Lung (tissue), 12 donors: ENCODE results near the gene TEAD1. TPM values are rescaled to one million over a fixed set of nuclear protein-coding genes. Genes with fewer than 3 reads are reported as not detected.
A peak's percentile ranks its signal among the peaks of the same experiment; 100 is the strongest.

Experiments
- ATAC-seq: fragments of 200-7000 bp; cut with Tn5 transposase; one replicate; pipeline ENCODE4 v1.9.1; 2020; ENCODE audit warnings: moderate number of reproducible peaks; ENCODE audit not compliant: insufficient read depth, low FRiP score
- DNase-seq, 3 donors: peaks; one replicate each; pipeline ENCODE4 v3.0.0-alpha.2; 2013 to 2017
- H3K27ac ChIP-seq, 2 donors: one replicate each; pipeline ENCODE4 v1.5.1; 2013; ENCODE audit warnings: mild to moderate bottlenecking in 2 of 2, moderate library complexity in 2 of 2, control low read depth in 1 of 2, inconsistent platforms in 1 of 2, low read depth in 1 of 2, low read length in 1 of 2
- H3K27me3 ChIP-seq, 3 donors: one replicate each; pipeline ENCODE4 v1.5.1; 2013; ENCODE audit warnings: low read length in 2 of 3; ENCODE audit not compliant: control insufficient read depth in 3 of 3, insufficient read depth in 3 of 3
- H3K36me3 ChIP-seq, 4 donors: one replicate each; pipeline ENCODE4 v1.5.1; 2013; ENCODE audit warnings: low read length in 4 of 4, mild to moderate bottlenecking in 1 of 4, moderate library complexity in 1 of 4; ENCODE audit not compliant: control insufficient read depth in 4 of 4, insufficient read depth in 4 of 4
- H3K4me1 ChIP-seq, 5 donors: one replicate each; pipeline ENCODE4 v1.5.1; 2013; ENCODE audit warnings: low read length in 5 of 5, mild to moderate bottlenecking in 2 of 5, moderate library complexity in 1 of 5; ENCODE audit not compliant: control insufficient read depth in 5 of 5, insufficient read depth in 5 of 5
- H3K4me3 ChIP-seq: one replicate; pipeline ENCODE4 v1.5.1; 2013; ENCODE audit warnings: mild to moderate bottlenecking, control low read depth, moderate library complexity
- H3K9ac ChIP-seq, 2 donors: one replicate each; pipeline ENCODE4 v1.5.1; 2013; ENCODE audit warnings: low read length in 2 of 2, control low read depth in 1 of 2; ENCODE audit not compliant: insufficient read depth in 1 of 2
- H3K9me3 ChIP-seq, 4 donors: one replicate each; pipeline ENCODE4 v1.5.1; 2013; ENCODE audit warnings: low read length in 3 of 4, mild to moderate bottlenecking in 1 of 4, moderate library complexity in 1 of 4; ENCODE audit not compliant: control insufficient read depth in 4 of 4, insufficient read depth in 3 of 4
- CTCF ChIP-seq: IDR thresholded peaks from 2 replicates; pipeline ENCODE4 v1.5.1; 2012; ENCODE audit warnings: mild to moderate bottlenecking; ENCODE audit errors: control extremely low read depth, extremely low read depth
- WGBS, 2 donors: extraction: QIAGEN DNeasy Blood & Tissue Kit; methylation state at CpG; one replicate each; pipeline ENCODE4 v1.1.7; 2013; 5-methylcytosine and 5-hydroxymethylcytosine counted together
- polyA plus RNA-seq, 2 donors: library from polyadenylated mRNA; stranded (reverse); fragments of 200-250 nt; gene quantifications; one replicate each; pipeline ENCODE4 v1.2.1, GENCODE V29; 2013
- total RNA-seq, 2 donors: library from RNA; depleted of rRNA in 1 of 2; stranded (reverse); fragments of >200 nt in 1 of 2; gene quantifications; one replicate each; pipeline ENCODE4 v1.2.1, GENCODE V29; 2014 to 2021
- donor health status: control.
- donor health status: control.
- donor health status: Bipolar disorder and iron deficiency.
- donor health status: healthy.
- donor health status: DM: yes; HTN: yes; CAD: no.

TEAD1 gene
- total and polyA plus RNA-seq, 4 donors = 7.7 to 141 (median 38.8) TPM

GRCh38 chr11:12958986-12959385 is 284.8 kb downstream of the TEAD1 start:
- WGBS, 2 donors = 63 to 86% methylated on average over 3 of the region's 3 CpGs
- no peak for ATAC-seq

DNA sequence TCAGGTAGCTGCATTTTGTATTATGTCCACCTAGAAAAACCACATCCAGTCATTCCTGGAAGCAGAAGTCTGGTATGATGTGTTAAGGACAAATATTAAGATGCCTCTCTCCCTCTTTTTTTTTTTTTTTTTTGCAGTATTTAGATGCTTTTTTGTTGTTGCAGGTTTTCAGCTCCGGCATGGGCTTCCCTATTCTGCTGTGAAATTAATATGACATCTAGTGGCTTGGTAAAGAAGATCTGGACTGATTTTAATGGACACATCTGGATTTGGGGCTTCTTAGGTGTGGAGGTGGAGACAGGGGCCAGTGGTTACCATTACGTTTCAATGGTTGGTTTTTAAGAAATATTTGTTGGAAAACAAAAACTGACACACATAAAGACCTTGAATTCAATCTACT is 287.4 kb downstream of the TEAD1 start:
- TF ChIP-seq CTCF = no peak
- Histone ChIP-seq H3K27me3 (no peaks in the 10 kb centered on the region), H3K27ac (no peak overlapping the region), H3K9me3 (no peaks in the 10 kb centered on the region), H3K4me1 (peaks cover 0 to 3% (median 0%) of the 10 kb centered on the region in 5 donors), H3K9ac (no peak overlapping the region), H3K4me3 (no peak overlapping the region), H3K36me3 (no peaks in the 10 kb centered on the region)
- peak in 1 of 3 donors; percentile 28 for DNase-seq
- ATAC-seq = no peak
- WGBS, 2 donors = 80 to 81% methylated on average over 2 of the region's 2 CpGs

More at GRCh38 chr11:12958986-12959385, 284.8 kb downstream of the TEAD1 start:
- Histone ChIP-seq H3K36me3 (no peaks in the 10 kb centered on the region), H3K27ac (no peak overlapping the region), H3K4me1 (peaks cover 0 to 3% (median 0%) of the 10 kb centered on the region in 5 donors), H3K9me3 (no peaks in the 10 kb centered on the region), H3K27me3 (no peaks in the 10 kb centered on the region), H3K9ac (no peak overlapping the region), H3K4me3 (no peak overlapping the region)
- DNase-seq = no peak
- no peak for TF ChIP-seq CTCF

DNA sequence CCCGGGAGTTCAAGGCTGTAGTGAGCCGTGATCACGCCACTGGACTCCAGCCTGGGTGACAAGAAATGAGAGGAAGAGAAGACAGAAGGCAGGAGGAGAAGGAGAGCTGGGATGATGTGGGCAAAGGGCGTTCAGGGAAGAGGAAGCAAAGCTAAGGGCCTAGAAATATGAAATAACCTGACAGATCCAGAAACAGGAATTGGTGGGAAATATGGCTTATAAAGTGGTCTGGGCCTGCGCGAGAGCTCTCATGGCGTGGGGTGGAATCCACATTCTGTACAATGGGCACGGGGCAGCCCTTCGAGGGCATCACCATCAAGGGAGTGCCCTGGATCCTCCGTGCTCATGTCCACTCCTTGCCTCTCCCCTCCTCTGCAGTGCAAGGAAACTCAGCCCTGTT is 288.1 kb downstream of the TEAD1 start:
- ATAC-seq = no peak
- no peak for TF ChIP-seq CTCF

DNA sequence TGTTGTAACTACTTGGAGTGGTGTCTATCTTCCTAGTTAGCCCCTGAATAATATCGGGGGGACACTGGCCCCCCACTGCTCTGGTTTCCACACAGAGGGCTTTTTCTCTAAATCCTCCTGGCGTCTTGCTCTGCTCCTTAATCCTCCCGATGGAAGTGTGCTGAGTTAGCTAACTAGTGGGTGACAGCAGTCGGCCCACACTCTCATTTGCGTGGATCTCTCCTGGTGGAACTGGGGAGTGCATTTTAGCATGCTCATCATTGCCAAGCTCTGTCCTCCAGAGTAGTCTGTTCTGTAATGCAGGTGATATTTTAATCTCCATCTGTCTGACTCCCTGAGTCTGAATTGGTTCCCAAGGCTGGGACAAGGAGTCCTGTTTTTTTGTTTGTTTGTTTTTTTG is 288.8 kb downstream of the TEAD1 start:
- no peak for ATAC-seq
- TF ChIP-seq CTCF = no peak
- Histone ChIP-seq H3K4me3 (no peak overlapping the region), H3K36me3 (no peaks in the 10 kb centered on the region), H3K27me3 (no peaks in the 10 kb centered on the region), H3K9me3 (no peaks in the 10 kb centered on the region), H3K4me1 (peaks cover 0 to 3% (median 0%) of the 10 kb centered on the region in 5 donors), H3K27ac (no peak overlapping the region), H3K9ac (no peak overlapping the region)
- WGBS, 2 donors = 87 to 90% methylated on average over 5 of the region's 5 CpGs
- DNase-seq = no peak

More for the DNA sequence above, 288.1 kb downstream of the TEAD1 start:
- Histone ChIP-seq H3K27me3 (no peaks in the 10 kb centered on the region), H3K9ac (no peak overlapping the region), H3K4me1 (peaks cover 0 to 3% (median 0%) of the 10 kb centered on the region in 5 donors), H3K4me3 (no peak overlapping the region), H3K27ac (no peak overlapping the region), H3K36me3 (no peaks in the 10 kb centered on the region), H3K9me3 (no peaks in the 10 kb centered on the region)
- DNase-seq = no peak
- WGBS, 2 donors = 65 to 91% methylated on average over 9 to 10 of the region's 10 CpGs
